Glutamatergic neuron (in vitro differentiated cells): ENCODE results near the gene NDUFV1. TPM values are rescaled to one million over a fixed set of nuclear protein-coding genes. Genes with fewer than 3 reads are reported as not detected.
"Not testable (repeated sequence)": the region's sequence is repeated elsewhere in the genome, so short reads cannot be mapped to it uniquely, and the experiment has no call there.

Experiments used
- DNase-seq: peaks from one replicate; pipeline ENCODE4 v3.0.0; 2022
- H3K27ac Mint-ChIP-seq: one replicate; pipeline ENCODE4 v1.8.0; 2020; ENCODE audit warnings: mild to moderate bottlenecking, mixed read lengths, inconsistent platforms; ENCODE audit not compliant: unreplicated experiment
- H3K27me3 Mint-ChIP-seq: one replicate; pipeline ENCODE4 v1.8.0; 2020; ENCODE audit warnings: mild to moderate bottlenecking, moderate library complexity, mixed read lengths, inconsistent platforms; ENCODE audit not compliant: unreplicated experiment
- H3K36me3 Mint-ChIP-seq: one replicate; pipeline ENCODE4 v1.8.0; 2020; ENCODE audit warnings: mild to moderate bottlenecking, mixed read lengths, inconsistent platforms; ENCODE audit not compliant: unreplicated experiment
- H3K4me1 Mint-ChIP-seq: one replicate; pipeline ENCODE4 v1.8.0; 2020; ENCODE audit warnings: mild to moderate bottlenecking, low read depth, mixed read lengths, inconsistent platforms; ENCODE audit not compliant: unreplicated experiment
- H3K4me3 Mint-ChIP-seq: one replicate; pipeline ENCODE4 v1.8.0; 2020; ENCODE audit warnings: mild to moderate bottlenecking, mixed read lengths, inconsistent platforms; ENCODE audit not compliant: unreplicated experiment
- H3K9me3 Mint-ChIP-seq: one replicate; pipeline ENCODE4 v1.8.0; 2020; ENCODE audit warnings: mild to moderate bottlenecking, moderate library complexity, mixed read lengths, inconsistent platforms; ENCODE audit not compliant: unreplicated experiment
- total RNA-seq: library from RNA; stranded (reverse); fragmentation: NEBNext Ultra II Directional; extraction: Animal tissue kit (Norgen Biotek cat#: 25700); gene quantifications from one replicate; pipeline ENCODE4 v1.2.1, GENCODE V29; 2021; ENCODE audit not compliant: unreplicated experiment
- TF ChIP-seq, protein P1 (sequence below): fragments of 200-600 bp; sonication (generic); IDR thresholded peaks from one replicate; pipeline ENCODE4 v1.5.0; 2021; ENCODE audit not compliant: partially characterized antibody, unreplicated experiment

The NDUFV1 gene
- total RNA-seq, 1 donor from 2014 or later, result 216 TPM

DNA sequence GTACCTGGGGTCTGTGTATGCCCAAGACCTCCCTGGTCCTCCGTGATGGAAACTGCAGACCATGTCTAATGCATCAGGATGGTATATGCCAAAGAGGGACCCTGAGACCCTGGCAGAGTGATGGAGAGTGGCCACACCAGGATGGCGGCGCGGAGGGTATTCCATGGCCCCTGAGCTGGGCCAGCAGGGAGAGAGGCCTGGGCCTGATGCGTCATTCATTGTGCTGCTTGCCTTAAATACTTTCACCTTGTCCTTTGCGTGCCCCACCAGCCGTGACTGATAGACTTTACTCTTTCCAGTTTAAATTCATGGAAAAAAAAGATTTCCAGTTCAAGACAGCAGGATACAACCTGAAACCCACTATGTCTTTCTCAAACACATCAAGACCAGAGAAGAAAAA lies 5.6 kb upstream of the NDUFV1 start:
- TF ChIP-seq, protein P1, sequence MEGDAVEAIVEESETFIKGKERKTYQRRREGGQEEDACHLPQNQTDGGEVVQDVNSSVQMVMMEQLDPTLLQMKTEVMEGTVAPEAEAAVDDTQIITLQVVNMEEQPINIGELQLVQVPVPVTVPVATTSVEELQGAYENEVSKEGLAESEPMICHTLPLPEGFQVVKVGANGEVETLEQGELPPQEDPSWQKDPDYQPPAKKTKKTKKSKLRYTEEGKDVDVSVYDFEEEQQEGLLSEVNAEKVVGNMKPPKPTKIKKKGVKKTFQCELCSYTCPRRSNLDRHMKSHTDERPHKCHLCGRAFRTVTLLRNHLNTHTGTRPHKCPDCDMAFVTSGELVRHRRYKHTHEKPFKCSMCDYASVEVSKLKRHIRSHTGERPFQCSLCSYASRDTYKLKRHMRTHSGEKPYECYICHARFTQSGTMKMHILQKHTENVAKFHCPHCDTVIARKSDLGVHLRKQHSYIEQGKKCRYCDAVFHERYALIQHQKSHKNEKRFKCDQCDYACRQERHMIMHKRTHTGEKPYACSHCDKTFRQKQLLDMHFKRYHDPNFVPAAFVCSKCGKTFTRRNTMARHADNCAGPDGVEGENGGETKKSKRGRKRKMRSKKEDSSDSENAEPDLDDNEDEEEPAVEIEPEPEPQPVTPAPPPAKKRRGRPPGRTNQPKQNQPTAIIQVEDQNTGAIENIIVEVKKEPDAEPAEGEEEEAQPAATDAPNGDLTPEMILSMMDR, result no peak
- H3K36me3 Mint-ChIP-seq, result peaks cover 5% of the 10 kb centered on the region
- peaks cover 6% of the 10 kb centered on the region for H3K9me3 Mint-ChIP-seq
- H3K27ac Mint-ChIP-seq, result no peak overlapping the region
- peaks cover 14% of the 10 kb centered on the region for H3K4me1 Mint-ChIP-seq
- no peak overlapping the region for H3K4me3 Mint-ChIP-seq
- peaks cover 7% of the 10 kb centered on the region for H3K27me3 Mint-ChIP-seq
- no peak for DNase-seq

DNA sequence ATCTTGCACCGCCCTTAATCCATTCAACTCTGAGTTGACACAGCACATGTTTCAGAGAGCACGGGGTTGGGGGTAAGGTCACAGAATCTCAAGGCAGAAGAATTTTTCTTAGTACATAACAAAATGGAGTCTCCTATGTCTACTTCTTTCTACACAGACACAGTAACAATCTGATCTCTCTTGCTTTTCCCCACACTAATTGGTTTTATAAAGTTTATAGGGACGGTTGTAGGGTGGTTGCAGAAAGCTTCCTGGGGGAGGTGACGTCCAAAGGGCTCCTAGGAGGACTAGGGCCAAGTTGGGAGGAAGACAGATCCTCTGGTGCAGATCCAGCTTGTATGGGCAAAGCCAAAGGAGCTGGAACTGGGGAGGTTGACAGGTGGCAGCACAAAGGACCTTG lies 2.6 kb upstream of the NDUFV1 start:
- DNase-seq, H3K27me3 Mint-ChIP-seq, H3K36me3 Mint-ChIP-seq, H3K9me3 Mint-ChIP-seq: not testable (repeated sequence)
- Mint-ChIP-seq H3K27ac (peak overlapping the region; percentile 33), H3K4me1 (peaks cover 14% of the 10 kb centered on the region), H3K4me3 (peak overlapping the region; percentile 6)

DNA sequence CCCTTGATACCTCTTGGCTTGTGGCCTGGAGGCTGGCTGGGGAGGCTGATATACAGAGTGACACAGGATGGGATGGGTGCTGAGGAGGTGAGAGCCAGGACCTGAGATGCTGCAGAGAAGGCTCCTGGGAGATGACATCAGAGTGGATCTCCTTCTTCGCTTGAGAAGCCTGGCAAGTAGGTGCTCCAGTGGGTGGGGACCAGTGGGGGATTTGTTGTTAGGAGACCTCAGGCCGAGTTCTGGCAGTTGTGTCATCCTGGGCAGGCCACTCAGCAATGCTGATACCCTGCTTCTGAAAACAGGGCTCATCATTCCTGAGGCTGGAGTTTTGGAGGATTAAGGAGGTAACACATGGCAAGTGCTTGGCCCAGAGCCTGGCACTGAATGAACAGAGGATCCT lies 1.9 kb upstream of the NDUFV1 start:
- Mint-ChIP-seq H3K9me3 (peaks cover 6% of the 10 kb centered on the region), H3K27me3 (peaks cover 8% of the 10 kb centered on the region), H3K4me1 (peaks cover 14% of the 10 kb centered on the region), H3K4me3 (peak overlapping the region; percentile 6), H3K27ac (peak overlapping the region; percentile 33), H3K36me3 (no peaks in the 10 kb centered on the region)
- no peak for DNase-seq
- TF ChIP-seq, protein P1, result no peak

DNA sequence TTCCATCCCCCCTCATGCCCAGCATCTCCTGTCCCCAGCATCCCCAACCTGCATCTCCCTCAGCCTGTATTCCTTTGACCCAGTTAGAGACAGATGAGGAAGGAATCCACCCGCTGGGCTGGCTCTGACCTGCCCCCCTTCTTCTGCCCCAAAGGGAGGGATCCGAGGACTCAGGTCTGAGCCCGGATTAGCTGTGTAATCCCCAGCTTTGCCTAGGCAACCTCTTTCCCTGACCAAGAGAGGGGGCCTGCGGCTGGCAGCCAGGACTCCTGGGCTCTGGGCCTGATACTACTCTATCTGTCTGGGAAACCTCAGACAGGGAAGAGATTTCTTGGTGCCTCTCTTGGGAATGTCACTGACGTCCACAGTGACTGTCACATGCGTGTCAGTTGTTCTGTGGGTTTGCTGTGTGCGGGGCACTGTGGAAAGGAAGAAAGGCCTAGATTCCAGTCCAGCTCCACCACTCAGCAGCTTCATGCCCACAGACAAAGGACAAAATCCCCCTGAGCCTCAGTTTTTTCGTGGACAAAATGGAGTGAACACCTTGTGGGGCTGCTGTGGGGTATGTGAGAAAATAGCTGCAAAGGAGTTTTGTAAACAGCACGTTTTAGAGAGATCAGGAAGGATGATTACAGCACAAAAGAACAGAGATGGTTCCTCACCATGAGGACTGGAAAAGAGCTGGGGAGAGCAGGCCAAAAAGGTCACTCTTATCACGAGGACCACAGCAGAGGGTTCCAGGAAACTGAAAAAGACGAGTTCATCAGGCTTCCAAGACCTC lies 1.3 kb upstream of the NDUFV1 start:
- no peaks in the 10 kb centered on the region for H3K36me3 Mint-ChIP-seq
- peaks cover 6% of the 10 kb centered on the region for H3K9me3 Mint-ChIP-seq
- no peak for DNase-seq
- H3K27ac Mint-ChIP-seq, result peak overlapping the region; percentile 13
- H3K4me3 Mint-ChIP-seq, result peak overlapping the region; percentile 54
- H3K27me3 Mint-ChIP-seq, result peaks cover 8% of the 10 kb centered on the region
- H3K4me1 Mint-ChIP-seq, result peaks cover 14% of the 10 kb centered on the region
- TF ChIP-seq, protein P1, result no peak

DNA sequence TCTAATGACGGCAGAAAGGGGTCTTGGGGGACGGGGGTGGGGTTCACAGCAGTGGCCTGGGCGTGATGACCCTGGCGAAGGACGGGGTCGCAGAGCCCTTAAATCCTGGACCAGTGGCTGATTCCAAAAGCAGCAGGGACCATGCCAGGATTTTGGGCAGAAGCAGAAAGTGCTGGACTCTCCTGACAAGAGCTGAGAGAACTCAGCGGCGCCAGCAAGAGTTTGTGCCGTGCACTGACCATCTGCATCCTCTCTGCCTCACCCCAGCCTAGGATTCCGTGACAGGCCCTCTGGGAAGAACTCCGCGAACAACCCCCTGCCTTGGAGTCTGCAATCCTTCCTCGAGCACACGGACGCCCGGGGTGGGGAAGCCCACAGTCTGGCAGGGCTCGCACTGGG lies 644 bp upstream of the NDUFV1 start:
- TF ChIP-seq, protein P1, result no peak
- Mint-ChIP-seq H3K9me3 (peaks cover 6% of the 10 kb centered on the region), H3K36me3 (no peaks in the 10 kb centered on the region), H3K4me3 (peak overlapping the region; percentile 90), H3K27ac (no peak overlapping the region), H3K4me1 (peaks cover 14% of the 10 kb centered on the region), H3K27me3 (peaks cover 8% of the 10 kb centered on the region)
- no peak for DNase-seq
